Activated T-cell treated with anti-CD3 and anti-CD28 coated beads for 48 hours (primary cell): Measurements from ENCODE around the gene CYB5R3.
A peak's percentile ranks its signal among the peaks of the same experiment; 100 is the strongest.
"Not testable (repeated sequence)": the region's sequence is repeated elsewhere in the genome, so short reads cannot be mapped to it uniquely, and the experiment has no call there.

ENCODE experiments used
- DNase-seq: peaks from one replicate; pipeline ENCODE4 v3.0.0-alpha.2; 2020; ENCODE audit warnings: low read depth

CYB5R3 gene

GRCh38 chr22:42596863-42597530 lies 52.2 kb downstream of the CYB5R3 start:
- no peak for DNase-seq

GRCh38 chr22:42596336-42596735 lies 52.9 kb downstream of the CYB5R3 start:
- DNase-seq = no peak

GRCh38 chr22:42595434-42595833 lies 53.8 kb downstream of the CYB5R3 start:
- DNase-seq = no peak

GRCh38 chr22:42591987-42592386 lies 57.2 kb downstream of the CYB5R3 start:
- no peak for DNase-seq

GRCh38 chr22:42587588-42588175 lies 61.5 kb downstream of the CYB5R3 start:
- no peak for DNase-seq

- DNase-seq = no peak
These were observed 62.8 kb downstream of the CYB5R3 start for GRCh38 chr22:42586381-42586780.

- no peak for DNase-seq
These were observed 64.1 kb downstream of the CYB5R3 start for GRCh38 chr22:42585096-42585495.

- DNase-seq = no peak
These were observed 64.7 kb downstream of the CYB5R3 start for GRCh38 chr22:42584364-42584940.

- no peak for DNase-seq
These were observed 66.2 kb downstream of the CYB5R3 start for GRCh38 chr22:42582987-42583386.

GRCh38 chr22:42581762-42582716 lies 67.2 kb downstream of the CYB5R3 start:
- peak; percentile 84 for DNase-seq

GRCh38 chr22:42581194-42581761 lies 67.9 kb downstream of the CYB5R3 start:
- DNase-seq = not testable (repeated sequence)

GRCh38 chr22:42580040-42580439 lies 69.2 kb downstream of the CYB5R3 start:
- DNase-seq = not testable (repeated sequence)

- DNase-seq = no peak
These were observed 71.5 kb downstream of the CYB5R3 start for GRCh38 chr22:42577623-42578240.

- not testable (repeated sequence) for DNase-seq
These were observed 72.1 kb downstream of the CYB5R3 start for GRCh38 chr22:42577141-42577540.

GRCh38 chr22:42575996-42576574 lies 73.1 kb downstream of the CYB5R3 start:
- not testable (repeated sequence) for DNase-seq

- DNase-seq = not testable (repeated sequence)
These were observed 74.7 kb downstream of the CYB5R3 start for GRCh38 chr22:42574468-42574867.

- not testable (repeated sequence) for DNase-seq
These were observed 75.1 kb downstream of the CYB5R3 start for GRCh38 chr22:42574046-42574445.

GRCh38 chr22:42571068-42571467 lies 78.1 kb downstream of the CYB5R3 start:
- not testable (repeated sequence) for DNase-seq

GRCh38 chr22:42570580-42570979 lies 78.6 kb downstream of the CYB5R3 start:
- DNase-seq = not testable (repeated sequence)

GRCh38 chr22:42567950-42568349 lies 81.2 kb downstream of the CYB5R3 start:
- DNase-seq = not testable (repeated sequence)
